Psoas muscle (tissue), 8 donors: ENCODE data around the gene CABLES2. TPM values are rescaled to one million over a fixed set of nuclear protein-coding genes. Genes with fewer than 3 reads are reported as not detected.
"Not testable (repeated sequence)": the region's sequence is repeated elsewhere in the genome, so short reads cannot be mapped to it uniquely, and the experiment has no call there.

Experiments used
- ATAC-seq, 4 donors: fragments of 200-7000 bp; cut with Tn5 transposase; one replicate each; pipeline ENCODE4 v1.9.1; 2020; ENCODE audit warnings: moderate library complexity in 3 of 4, mild to moderate bottlenecking in 2 of 4
- DNase-seq, 2 donors: peaks; one replicate each; pipeline ENCODE4 v3.0.0-alpha.2; 2020
- H3K27ac ChIP-seq: fragments of 200-600 bp; one replicate; pipeline ENCODE4 v1.8.0; 2022
- H3K27me3 ChIP-seq, 3 donors: fragments of 200-600 bp in 1 of 3; one replicate each; pipeline versions ENCODE4 v1.6.1 to v1.8.0; 2013 to 2022; ENCODE audit warnings: low read length in 2 of 3, mild to moderate bottlenecking in 2 of 3, moderate library complexity in 1 of 3; ENCODE audit not compliant: insufficient read depth in 3 of 3
- H3K36me3 ChIP-seq, 2 donors: fragments of 200-600 bp in 1 of 2; one replicate each; pipeline versions ENCODE4 v1.6.1 to v1.8.0; 2013 to 2022; ENCODE audit warnings: low read depth in 1 of 2, mild to moderate bottlenecking in 1 of 2, moderate library complexity in 1 of 2; ENCODE audit not compliant: insufficient read depth in 1 of 2
- H3K4me1 ChIP-seq: fragments of 200-600 bp; one replicate; pipeline ENCODE4 v1.8.0; 2022
- H3K4me3 ChIP-seq: fragments of 200-600 bp; one replicate; pipeline ENCODE4 v1.8.0; 2022; ENCODE audit warnings: mild to moderate bottlenecking
- H3K9me3 ChIP-seq: fragments of 200-600 bp; one replicate; pipeline ENCODE4 v1.8.0; 2022
- CTCF ChIP-seq: fragments of 200-600 bp; IDR thresholded peaks from one replicate; pipeline ENCODE4 v1.8.0; 2022; ENCODE audit warnings: antibody characterized with exemption
- WGBS, 3 donors: extraction: QIAGEN DNeasy Blood & Tissue Kit; methylation state at CpG; one replicate each; pipeline versions ENCODE4 v1.1.6 to v1.1.7; 2013; 5-methylcytosine and 5-hydroxymethylcytosine counted together
- intact Hi-C, 2 donors: fragments of 100-400 bp; cut with DNase I; formaldehyde crosslinking; loops; one replicate each; pipeline versions ENCODE4 v1.11.0 to v1.14.2; 2022
- polyA plus RNA-seq, 3 donors: library from polyadenylated mRNA; stranded (reverse); fragments of 200-250 nt; gene quantifications; one replicate each; pipeline ENCODE4 v1.2.3, GENCODE V29; 2013
- total RNA-seq, 4 donors: library from RNA; stranded (reverse); fragmentation: NEBNext Ultra II Directional in 2 of 4; extraction: Animal tissue kit (Norgen Biotek cat#: 25700) in 2 of 4; gene quantifications; one replicate each; pipeline versions ENCODE4 v1.2.1 to v1.2.4, GENCODE V29; 2021 to 2023
- donor health status: healthy with polysubstance abuse.
- donor health status: DM: no; HTN: no; CAD: no; lungs with moderate emphysema.
- donor health status: Bipolar disorder and iron deficiency.
- donor health status: healthy.
- donor health status: DM: yes; HTN: yes; CAD: no.
- donor health status: DM: no; HTN: no; CAD: no.
- donor health status: DM: no; HTN: no; CAD: no.
- donor health status: DM: yes; HTN: yes; CAD: no.

Gene CABLES2
- total and polyA plus RNA-seq, 7 donors: 2.4 to 4.3 (median 3.8) TPM

- intact Hi-C loops: loop anchor here in 1 of 2 donors (5.0 kb wide), 1 partner anchor 35 kb away; no protein-coding TSS in a partner anchor
- Histone ChIP-seq H3K4me3 (no peak overlapping the region), H3K36me3 (no peaks in the 10 kb centered on the region), H3K27me3 (no peaks in the 10 kb centered on the region), H3K27ac (no peak overlapping the region), H3K4me1 (peaks cover 21% of the 10 kb centered on the region), H3K9me3 (no peaks in the 10 kb centered on the region)
- ATAC-seq: no peak
- WGBS, 3 donors: 36 to 47% (median 42%) methylated on average over 12 to 15 of the region's 15 CpGs
- no peak for TF ChIP-seq CTCF
- no peak for DNase-seq
Observed at GRCh38 chr20:62377615-62378178, 29.4 kb downstream of the CABLES2 start.

DNA sequence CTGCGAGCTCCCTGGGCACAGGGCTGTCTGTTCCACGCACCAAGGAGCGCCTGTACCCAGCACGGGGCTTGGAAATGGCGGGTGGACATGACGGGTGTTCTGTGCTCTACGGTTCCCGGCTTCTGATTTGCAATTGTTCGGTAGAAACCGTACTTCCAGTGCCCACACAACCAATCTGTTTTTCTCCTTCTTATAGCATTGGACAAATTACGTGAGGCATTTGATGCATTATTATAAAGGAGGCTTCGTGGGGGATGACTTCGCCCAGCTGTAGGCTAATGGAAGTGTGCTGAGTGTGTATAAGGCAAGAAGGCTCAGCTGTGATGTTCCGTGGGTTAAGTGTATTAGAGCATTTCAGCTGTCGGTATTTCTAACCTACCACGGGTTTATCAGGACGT, 30.0 kb downstream of the CABLES2 start:
- Histone ChIP-seq H3K27me3 (no peaks in the 10 kb centered on the region), H3K27ac (no peak overlapping the region), H3K36me3 (no peaks in the 10 kb centered on the region), H3K4me3 (no peak overlapping the region), H3K4me1 (peaks cover 17% of the 10 kb centered on the region), H3K9me3 (no peaks in the 10 kb centered on the region)
- TF ChIP-seq CTCF: no peak
- WGBS, 3 donors: 64 to 76% (median 65%) methylated on average over 17 of the region's 17 CpGs
- intact Hi-C loops: loop anchor here in 1 of 2 donors (5.0 kb wide), 1 partner anchor 35 kb away; no protein-coding TSS in a partner anchor
- ATAC-seq: peak in 1 of 4 donors; percentile 5
- DNase-seq: no peak

DNA sequence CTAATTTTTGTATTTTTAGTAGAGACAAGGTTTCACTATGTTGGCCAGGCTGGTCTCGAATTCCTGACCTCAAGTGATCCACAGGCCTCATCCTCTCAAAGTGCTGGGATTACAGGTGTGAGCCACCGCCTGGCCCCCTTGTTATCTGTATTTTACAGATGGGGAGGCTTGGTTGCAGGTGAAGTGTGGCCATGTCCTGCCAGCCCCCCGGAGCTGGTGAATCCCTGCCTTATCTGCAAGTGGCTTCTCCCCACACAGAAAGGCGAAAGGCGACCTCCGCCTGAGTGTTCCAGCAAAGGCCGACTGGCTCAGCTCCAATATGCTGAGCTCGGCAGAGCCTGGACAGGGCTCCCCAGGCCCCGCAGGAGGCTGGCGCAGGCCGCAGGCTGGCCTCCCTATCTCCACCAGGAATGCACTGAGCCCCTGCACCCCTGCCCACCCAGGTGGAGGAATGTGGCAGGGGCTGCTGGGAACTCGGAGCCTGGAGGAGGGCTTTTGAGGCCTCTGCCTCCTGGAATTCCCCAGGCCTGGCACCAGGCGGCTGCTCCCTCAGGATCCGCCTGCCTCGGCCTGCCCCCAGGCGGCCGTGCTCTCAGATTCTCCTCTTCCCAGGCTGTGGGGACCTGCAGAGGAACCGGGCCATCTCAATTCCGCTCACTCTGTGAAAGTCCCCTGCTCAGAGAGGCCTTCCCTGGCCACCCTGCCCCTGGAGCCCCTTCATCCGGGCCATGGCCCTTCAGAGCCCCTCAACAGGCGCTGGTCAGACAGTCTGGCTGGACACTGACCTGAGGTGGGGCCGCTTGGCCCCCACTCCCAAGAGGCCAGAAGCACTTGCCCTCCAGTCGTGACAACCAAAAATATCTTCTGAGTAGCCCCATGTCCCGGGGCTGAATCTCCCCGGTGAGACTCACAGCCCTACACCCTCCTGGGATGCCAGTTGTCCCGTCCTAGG, 30.7 kb downstream of the CABLES2 start:
- TF ChIP-seq CTCF: peak; percentile 62
- DNase-seq (peak in 1 of 2 donors; percentile 72), ATAC-seq (peak; percentile 80 to 91 (median 90))
- no peaks in the 10 kb centered on the region for H3K36me3 ChIP-seq
- H3K27me3 ChIP-seq: no peaks in the 10 kb centered on the region
- 38 to 58% (median 41%) methylated on average over 26 of the region's 26 CpGs for WGBS, 3 donors
- peaks cover 17% of the 10 kb centered on the region for H3K4me1 ChIP-seq
- H3K27ac ChIP-seq: peak overlapping the region; percentile 52
- no peaks in the 10 kb centered on the region for H3K9me3 ChIP-seq
- intact Hi-C loops: loop anchor here in 1 of 2 donors (5.0 kb wide), 1 partner anchor 34 kb away; no protein-coding TSS in a partner anchor
- peak overlapping the region; percentile 8 for H3K4me3 ChIP-seq

DNA sequence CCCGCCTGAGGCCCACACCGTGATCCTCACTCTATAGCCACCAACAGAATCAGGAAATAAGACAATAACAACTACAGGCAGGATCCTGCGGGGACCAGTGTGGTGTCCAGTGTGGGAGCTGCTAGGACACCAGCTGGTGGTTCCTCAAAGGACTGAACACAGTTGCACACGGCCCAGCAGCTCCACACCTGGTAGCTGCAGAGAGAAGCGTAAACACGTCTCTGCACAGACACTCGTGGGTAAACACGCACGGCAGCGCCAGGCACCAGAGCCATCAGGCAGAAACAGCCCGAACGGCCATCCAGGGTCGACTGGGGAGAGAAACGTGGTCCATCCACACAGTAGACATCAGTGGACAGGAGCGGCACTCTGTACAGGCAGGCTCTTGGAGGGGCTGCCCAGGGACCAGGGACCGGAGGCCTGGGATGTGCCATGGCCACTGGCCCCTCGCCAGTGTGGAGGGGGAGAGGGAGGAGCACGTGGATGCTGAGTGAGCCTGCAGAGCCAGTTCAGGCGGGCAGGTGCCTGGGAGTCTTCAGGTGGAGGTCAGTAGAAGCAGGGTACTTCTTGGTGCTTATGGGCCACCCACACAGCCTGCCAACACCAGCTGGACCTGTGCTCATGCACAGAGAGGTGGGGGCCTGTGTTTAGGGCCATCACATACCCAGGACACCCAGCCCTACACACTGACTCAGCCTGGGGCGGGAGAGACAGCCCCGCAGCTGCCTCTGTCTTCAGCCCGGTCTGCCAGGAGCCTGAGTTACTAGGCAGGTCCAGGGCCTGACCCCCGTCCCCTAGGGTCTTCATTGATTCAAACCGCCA, 32.5 kb downstream of the CABLES2 start:
- no peak for ATAC-seq
- intact Hi-C loops: loop anchor here (5.0 kb wide), 2 partner anchors 32 to 67 kb away; no protein-coding TSS in a partner anchor
- Histone ChIP-seq H3K36me3 (no peaks in the 10 kb centered on the region), H3K27me3 (no peaks in the 10 kb centered on the region), H3K27ac (no peak overlapping the region), H3K4me1 (peaks cover 27% of the 10 kb centered on the region), H3K4me3 (no peak overlapping the region), H3K9me3 (no peaks in the 10 kb centered on the region)
- 58 to 65% (median 59%) methylated on average over 22 to 24 of the region's 24 CpGs for WGBS, 3 donors
- TF ChIP-seq CTCF: no peak
- DNase-seq: no peak

- H3K27me3 ChIP-seq, H3K4me3 ChIP-seq, H3K9me3 ChIP-seq, H3K27ac ChIP-seq, H3K36me3 ChIP-seq, DNase-seq, ATAC-seq: not testable (repeated sequence)
- intact Hi-C loops: loop anchor here in 1 of 2 donors (5.0 kb wide), 1 partner anchor 66 kb away; no protein-coding TSS in a partner anchor
- 87 to 95% (median 89%) methylated on average over 21 to 27 of the region's 40 CpGs for WGBS, 3 donors
- H3K4me1 ChIP-seq: peaks cover 35% of the 10 kb centered on the region
Observed at GRCh38 chr20:62373631-62374179, 33.4 kb downstream of the CABLES2 start.
